ENCODE results near the gene NRXN3. TPM values are rescaled to one million over a fixed set of nuclear protein-coding genes. Genes with fewer than 3 reads are reported as not detected.

Gene NRXN3
- total RNA-seq, 1 experiment from 2014 or later, result not detected

- H3K4me1 ChIP-seq (ENCODE audit: control insufficient read depth, insufficient read depth, low read length), result no peaks in the 10 kb centered on the region
- H3K9me3 ChIP-seq (ENCODE audit: control insufficient read depth, insufficient read depth, low read depth, low read length), result no peaks in the 10 kb centered on the region
- ATAC-seq (no peak), DNase-seq (ENCODE audit: low read depth, low spot score) (no peak)
- H3K27ac ChIP-seq (ENCODE audit: low read length), result no peak overlapping the region
- no TSS peak for BruUV-seq (replicated peaks)
- in situ Hi-C loops (cut with HindIII; ENCODE audit: low pct_unique_long_range_greater_than_20kb, low sequenced_read_pairs), result no loop called here
- no peak for TF ChIP-seq TCF7L2 (IDR thresholded peaks at IDR 0.05; ENCODE audit: low read depth, low read length)
- TF ChIP-seq REST (IDR thresholded peaks at IDR 0.05; ENCODE audit: insufficient read depth in 1 of 2, low read depth in 2 of 2, low read length in 1 of 2), result no peak
- no peak for TF ChIP-seq SIN3A (IDR thresholded peaks at IDR 0.05; ENCODE audit: borderline replicate concordance, insufficient read depth, low read depth, low read length)
- TF ChIP-seq POLR2AphosphoS5 (IDR thresholded peaks at IDR 0.05; ENCODE audit: low read depth, low read length), result no peak
- TF ChIP-seq CTCF (IDR thresholded peaks at IDR 0.05), result no peak
- no peaks in the 10 kb centered on the region for H3K36me3 ChIP-seq (ENCODE audit: control insufficient read depth, insufficient read depth, low read length)
- intact Hi-C loops (cut with micrococcal nuclease; ENCODE audit: unreplicated experiment), result no loop called here
- H3K27me3 ChIP-seq (ENCODE audit: control insufficient read depth, insufficient read depth, low read length), result no peaks in the 10 kb centered on the region
- ChIA-PET POLR2A (no interaction called here), CTCF (no interaction called here)
- no peak overlapping the region for H3K4me3 ChIP-seq (ENCODE audit: low read depth in 2 of 2, low read length in 2 of 2)
Measured at GRCh38 chr14:79840103-79840502, 1669.9 kb downstream of the NRXN3 start.

- no peak for ATAC-seq
Measured at GRCh38 chr14:79840831-79841230, 1670.7 kb downstream of the NRXN3 start.

More at GRCh38 chr14:79840831-79841230, 1670.7 kb downstream of the NRXN3 start:
- intact Hi-C loops (cut with micrococcal nuclease; ENCODE audit: unreplicated experiment), result no loop called here
- no peak for DNase-seq (ENCODE audit: low read depth, low spot score)
- no TSS peak for BruUV-seq (replicated peaks)
- Histone ChIP-seq H3K9me3 (ENCODE audit: control insufficient read depth, insufficient read depth, low read depth, low read length) (no peaks in the 10 kb centered on the region), H3K27me3 (ENCODE audit: control insufficient read depth, insufficient read depth, low read length) (no peaks in the 10 kb centered on the region), H3K4me1 (ENCODE audit: control insufficient read depth, insufficient read depth, low read length) (no peaks in the 10 kb centered on the region), H3K27ac (ENCODE audit: low read length) (no peak overlapping the region), H3K36me3 (ENCODE audit: control insufficient read depth, insufficient read depth, low read length) (no peaks in the 10 kb centered on the region), H3K4me3 (ENCODE audit: low read depth in 2 of 2, low read length in 2 of 2) (no peak overlapping the region)
- POLR2A ChIA-PET, result no interaction called here
- TF ChIP-seq TCF7L2 (IDR thresholded peaks at IDR 0.05; ENCODE audit: low read depth, low read length), result no peak
- no peak for TF ChIP-seq POLR2AphosphoS5 (IDR thresholded peaks at IDR 0.05; ENCODE audit: low read depth, low read length)
- no peak for TF ChIP-seq REST (IDR thresholded peaks at IDR 0.05; ENCODE audit: insufficient read depth in 1 of 2, low read depth in 2 of 2, low read length in 1 of 2)
- in situ Hi-C loops (cut with HindIII; ENCODE audit: low pct_unique_long_range_greater_than_20kb, low sequenced_read_pairs), result no loop called here
- CTCF ChIA-PET, result no interaction called here

Measured in Panc1 (cell line).